T-cell (primary cell): ENCODE results near the gene CDK2. TPM values are rescaled to one million over a fixed set of nuclear protein-coding genes. Genes with fewer than 3 reads are reported as not detected.
"Not testable (repeated sequence)": the region's sequence is repeated elsewhere in the genome, so short reads cannot be mapped to it uniquely, and the experiment has no call there.

ENCODE experiments used
- ATAC-seq, 4 experiments: fragments of 200-7000 bp in 3 of 4; fragments of 150-1000 bp in 1 of 4; cut with Tn5 transposase; replicated peaks in 1 of 4; 1 replicate in 3 of 4; 2 replicates in 1 of 4; pipeline ENCODE4 v1.10.0; 2021; ENCODE audit warnings: moderate library complexity in 3 of 4, mild to moderate bottlenecking in 2 of 4, moderate number of reproducible peaks in 1 of 4
- CTCF ChIA-PET, 2 donors: fragments of 300-600 bp; sonication (Branson Sonifier 250); formaldehyde crosslinking; loops; one replicate each; lab custom pipeline; 2022; ENCODE audit warnings: antibody characterized with exemption in 2 of 2; lab: Charles Lee
- POLR2A ChIA-PET, 2 donors: fragments of 300-600 bp; sonication (Branson Sonifier 250); formaldehyde crosslinking; loops; one replicate each; lab custom pipeline; 2022; ENCODE audit warnings: antibody characterized with exemption in 2 of 2; lab: Charles Lee
- DNase-seq, 35 experiments: peaks; one replicate each; pipeline versions ENCODE4 v3.0.0 to v3.0.0-alpha.2; 2013 to 2023
- H3K27ac ChIP-seq: one replicate; pipeline ENCODE4 v1.5.1; 2013; ENCODE audit warnings: low read length
- H3K27me3 ChIP-seq, 2 experiments: replicated peaks in 1 of 2; 1 replicate in 1 of 2; 2 replicates in 1 of 2; pipeline versions ENCODE4 v1.6.1 to v1.7.0; 2013; ENCODE audit warnings: low read length in 1 of 2, mixed read lengths in 1 of 2; ENCODE audit not compliant: control insufficient read depth in 2 of 2, insufficient read depth in 2 of 2; ENCODE audit errors: extremely low read depth in 1 of 2
- H3K36me3 ChIP-seq, 2 donors: 1 replicate in 1 of 2; 2 replicates in 1 of 2; pipeline versions ENCODE4 v1.6.1 to v1.7.0; 2013; ENCODE audit warnings: low read length in 1 of 2; ENCODE audit not compliant: control insufficient read depth in 2 of 2, insufficient read depth in 1 of 2; ENCODE audit errors: extremely low read depth in 1 of 2
- H3K4me1 ChIP-seq, 2 experiments: 1 replicate in 1 of 2; 2 replicates in 1 of 2; pipeline versions ENCODE4 v1.6.1 to v1.7.0; 2013; ENCODE audit warnings: low read length in 2 of 2, mixed read lengths in 1 of 2; ENCODE audit not compliant: insufficient read depth in 2 of 2, control insufficient read depth in 1 of 2; ENCODE audit errors: extremely low read depth in 1 of 2
- H3K4me3 ChIP-seq, 2 donors: 1 replicate in 1 of 2; 2 replicates in 1 of 2; pipeline versions ENCODE4 v1.5.1 to v1.7.0; 2013; ENCODE audit warnings: mild to moderate bottlenecking in 2 of 2, low read length in 1 of 2, moderate library complexity in 1 of 2; ENCODE audit not compliant: control insufficient read depth in 1 of 2; ENCODE audit errors: extremely low read depth in 1 of 2
- H3K9me3 ChIP-seq: 2 replicates; pipeline ENCODE4 v1.7.0; 2013
- H3K27ac Mint-ChIP-seq, 2 donors: one replicate each; pipeline ENCODE4 v1.8.0; 2020 to 2021; ENCODE audit warnings: mild to moderate bottlenecking in 2 of 2, mixed read lengths in 2 of 2
- H3K27me3 Mint-ChIP-seq, 2 donors: one replicate each; pipeline ENCODE4 v1.8.0; 2021 to 2022; ENCODE audit warnings: mixed read lengths in 2 of 2
- H3K36me3 Mint-ChIP-seq: one replicate; pipeline ENCODE4 v1.8.0; 2021; ENCODE audit warnings: mixed read lengths
- H3K4me1 Mint-ChIP-seq, 3 donors: one replicate each; pipeline ENCODE4 v1.8.0; 2020 to 2022; ENCODE audit warnings: mixed read lengths in 3 of 3, mild to moderate bottlenecking in 1 of 3
- H3K4me3 Mint-ChIP-seq, 3 donors: one replicate each; pipeline ENCODE4 v1.8.0; 2020 to 2022; ENCODE audit warnings: mild to moderate bottlenecking in 3 of 3, mixed read lengths in 3 of 3, moderate library complexity in 3 of 3
- H3K9me3 Mint-ChIP-seq, 3 donors: one replicate each; pipeline ENCODE4 v1.8.0; 2020 to 2022; ENCODE audit warnings: mixed read lengths in 3 of 3
- WGBS: methylation state at CpG from one replicate; pipeline ENCODE4 v1.1.5; 2013; ENCODE audit warnings: missing lambda C conversion rate; ENCODE audit not compliant: insufficient coverage; 5-methylcytosine and 5-hydroxymethylcytosine counted together
- total RNA-seq, 35 experiments: library from RNA in 6 of 35; stranded (reverse) in 6 of 35; fragments of 120-200 nt in 1 of 35; gene quantifications; one replicate each; pipeline versions ENCODE4 v1.2.1 to v1.2.4 and lab custom pipeline; 2013 to 2026

CDK2 gene
- total RNA-seq, 5 donors from 2014 or later (not counting 1 experiment from before 2014, with no cell fraction given) = 17.8 to 32.3 (median 23.3) TPM

- Histone ChIP-seq H3K4me3 (no peak overlapping the region), H3K27me3 (peaks cover 0 to 22% of the 10 kb centered on the region in 2 experiments), H3K27ac (no peak overlapping the region), H3K36me3 (peaks cover 16 to 40% of the 10 kb centered on the region in 2 donors), H3K4me1 (peaks cover 0 to 16% of the 10 kb centered on the region in 2 experiments), H3K9me3 (no peaks in the 10 kb centered on the region)
- no peak for ATAC-seq
- 97% methylated on average over 5 of the region's 8 CpGs for WGBS
- ChIA-PET CTCF (interaction anchor here (0.5 to 2.5 kb wide), 20 partner anchors 10 to 352 kb away, joined by 3 to 26 read pairs (median 6); partner anchors contain the start of genes DNAJC14 (in 1 of the 2), PA2G4 (in 1 of the 2) and RAB5B (in 1 of the 2)), POLR2A (interaction anchor here (0.5 to 0.6 kb wide), 2 partner anchors 13 to 23 kb away, joined by 3 to 6 read pairs; no protein-coding TSS in a partner anchor)
- peaks cover 27% of the 10 kb centered on the region for H3K36me3 Mint-ChIP-seq
- no peaks in the 10 kb centered on the region for H3K9me3 Mint-ChIP-seq
- peaks cover 0 to 9% of the 10 kb centered on the region in 2 donors for H3K27me3 Mint-ChIP-seq
- H3K27ac Mint-ChIP-seq = no peak overlapping the region
- peaks cover 21 to 24% (median 22%) of the 10 kb centered on the region in 3 donors for H3K4me1 Mint-ChIP-seq
- H3K4me3 Mint-ChIP-seq = no peak overlapping the region
- DNase-seq = no peak
These were observed 28.7 kb downstream of the CDK2 start for GRCh38 chr12:55995366-55995765.

GRCh38 chr12:55996201-55996714, 29.6 kb downstream of the CDK2 start:
- peaks cover 0 to 22% of the 10 kb centered on the region in 2 experiments for H3K27me3 ChIP-seq
- WGBS = 60% methylated on average over 9 of the region's 14 CpGs
- Mint-ChIP-seq H3K9me3 (no peaks in the 10 kb centered on the region), H3K27ac (peak overlapping the region in 1 of 2 donors; percentile 34), H3K4me3 (peak overlapping the region; percentile 46 to 66 (median 47)), H3K36me3 (peaks cover 18% of the 10 kb centered on the region), H3K4me1 (peaks cover 21 to 24% (median 22%) of the 10 kb centered on the region in 3 donors), H3K27me3 (peaks cover 0 to 9% of the 10 kb centered on the region in 2 donors)
- H3K9me3 ChIP-seq = no peaks in the 10 kb centered on the region
- ATAC-seq = peak; percentile 69 to 76 (median 74)
- DNase-seq = peak; percentile 32 to 87 (median 56)
- ChIA-PET POLR2A (interaction anchor here (0.5 to 0.7 kb wide), 5 partner anchors 24 to 111 kb away, joined by 3 to 6 read pairs (median 5); no protein-coding TSS in a partner anchor), CTCF (interaction anchor here (0.5 to 2.5 kb wide), 33 partner anchors 11 to 492 kb away, joined by 3 to 26 read pairs (median 5); partner anchors contain the start of genes ORMDL2 (in 1 of the 2), PA2G4 (in 1 of the 2), RAB5B (in 1 of the 2) and SARNP (in 1 of the 2))
- peaks cover 10 to 31% of the 10 kb centered on the region in 2 donors for H3K36me3 ChIP-seq
- no peak overlapping the region for H3K27ac ChIP-seq
- peaks cover 0 to 16% of the 10 kb centered on the region in 2 experiments for H3K4me1 ChIP-seq
- H3K4me3 ChIP-seq = no peak overlapping the region

GRCh38 chr12:55996715-55997534, 30.3 kb downstream of the CDK2 start, which contains the start of gene SUOX:
SUOX (plus strand) TSS chr12:55997276; CDS start chr12:56002222, 4,946 bp downstream.
- ChIA-PET POLR2A (no interaction called here), CTCF (interaction anchor here (0.5 to 2.5 kb wide), 19 partner anchors 10 to 381 kb away, joined by 3 to 26 read pairs (median 5); partner anchors contain the start of gene RAB5B (in 1 of the 2))
- H3K27me3 ChIP-seq = peaks cover 0 to 22% of the 10 kb centered on the region in 2 experiments
- Mint-ChIP-seq H3K9me3 (no peaks in the 10 kb centered on the region), H3K4me1 (peaks cover 21 to 24% (median 22%) of the 10 kb centered on the region in 3 donors), H3K27me3 (peaks cover 0 to 9% of the 10 kb centered on the region in 2 donors), H3K4me3 (peak within 1 kb of the TSS; percentile 46 to 66 (median 56)), H3K36me3 (peaks cover 12% of the 10 kb centered on the region), H3K27ac (peak within 1 kb of the TSS; percentile 23 to 34)
- H3K4me1 ChIP-seq = peaks cover 0 to 16% of the 10 kb centered on the region in 2 experiments
- ATAC-seq (peak; percentile 25 to 60 (median 36)), DNase-seq (peak in 16 of 35 experiments; percentile 7 to 63 (median 26))
- H3K9me3 ChIP-seq = no peaks in the 10 kb centered on the region
- H3K27ac ChIP-seq = no peak within 1 kb of the TSS
- peaks cover 6 to 25% of the 10 kb centered on the region in 2 donors for H3K36me3 ChIP-seq
- peak within 1 kb of the TSS in 1 of 2 donors; percentile 49 for H3K4me3 ChIP-seq
- 14% methylated on average over 20 of the region's 27 CpGs for WGBS

GRCh38 chr12:55997535-55997859, 30.9 kb downstream of the CDK2 start:
- ChIA-PET POLR2A (no interaction called here), CTCF (interaction anchor here (0.5 to 2.5 kb wide), 9 partner anchors 8 to 85 kb away, joined by 3 to 9 read pairs (median 5); no protein-coding TSS in a partner anchor)
- peaks cover 6 to 20% of the 10 kb centered on the region in 2 donors for H3K36me3 ChIP-seq
- ATAC-seq (peak in 3 of 4 experiments; percentile 21 to 52 (median 32)), DNase-seq (no peak)
- H3K27ac ChIP-seq = no peak overlapping the region
- H3K27ac Mint-ChIP-seq = peak overlapping the region in 1 of 2 donors; percentile 23
- 26% methylated on average over 4 of the region's 5 CpGs for WGBS
- peaks cover 7% of the 10 kb centered on the region for H3K36me3 Mint-ChIP-seq
- H3K4me1 Mint-ChIP-seq = peaks cover 21 to 24% (median 22%) of the 10 kb centered on the region in 3 donors
- peak overlapping the region in 1 of 2 donors; percentile 17 for H3K4me3 ChIP-seq
- peaks cover 0 to 9% of the 10 kb centered on the region in 2 donors for H3K27me3 Mint-ChIP-seq
- H3K4me3 Mint-ChIP-seq = peak overlapping the region; percentile 46 to 66 (median 56)
- H3K9me3 ChIP-seq = no peaks in the 10 kb centered on the region
- no peaks in the 10 kb centered on the region for H3K9me3 Mint-ChIP-seq
- peaks cover 0 to 16% of the 10 kb centered on the region in 2 experiments for H3K4me1 ChIP-seq
- H3K27me3 ChIP-seq = peaks cover 0 to 22% of the 10 kb centered on the region in 2 experiments

GRCh38 chr12:55999522-55999921, 32.9 kb downstream of the CDK2 start:
- H3K9me3 ChIP-seq, ATAC-seq, H3K4me3 ChIP-seq, POLR2A ChIA-PET, H3K27me3 Mint-ChIP-seq, H3K9me3 Mint-ChIP-seq, H3K36me3 Mint-ChIP-seq, H3K36me3 ChIP-seq, H3K4me3 Mint-ChIP-seq, H3K27ac ChIP-seq, DNase-seq: not testable (repeated sequence)
- no CpG with 5 or more reads among the region's 6 CpGs for WGBS
- CTCF ChIA-PET = interaction anchor here in 1 of 2 donors (0.6 kb wide), 1 partner anchor 46 kb away, joined by 3 read pairs; no protein-coding TSS in a partner anchor
- peaks cover 0 to 16% of the 10 kb centered on the region in 2 experiments for H3K4me1 ChIP-seq
- peaks cover 0 to 22% of the 10 kb centered on the region in 2 experiments for H3K27me3 ChIP-seq
- H3K4me1 Mint-ChIP-seq = peaks cover 21 to 24% (median 22%) of the 10 kb centered on the region in 3 donors
- H3K27ac Mint-ChIP-seq = peak overlapping the region in 1 of 2 donors; percentile 16
